Measurements from ENCODE around the gene THSD4.

DNA sequence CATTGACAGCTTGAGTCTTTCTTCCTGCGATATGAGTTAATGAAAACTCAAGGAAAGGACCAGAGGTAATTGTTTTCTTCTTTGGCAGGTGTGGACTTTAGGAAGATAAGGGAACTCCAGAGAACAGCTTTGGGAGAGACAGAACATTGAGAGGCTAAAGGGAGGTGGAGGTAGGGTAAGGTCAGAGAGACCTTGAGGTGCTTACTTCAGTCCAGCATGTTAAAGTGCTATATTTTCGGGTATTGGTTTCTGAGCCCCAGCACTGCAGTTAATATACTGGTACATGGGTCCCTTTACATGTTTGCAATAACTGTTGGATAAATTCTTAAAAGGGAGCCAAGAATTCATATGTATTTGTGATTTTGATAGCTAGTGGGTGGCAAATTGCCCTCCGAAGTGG lies 322.1 kb downstream of the THSD4 start:
- TF ChIP-seq ZNF274 (IDR thresholded peaks at IDR 0.05; ENCODE audit: low read depth, low read length) (no peak), YY1 (IDR thresholded peaks at IDR 0.05; ENCODE audit: insufficient read depth, insufficient read length) (no peak)

Data from NT2/D1 (cell line).